Measurements from ENCODE around the gene UBAC2.

- TF ChIP-seq CTCF (IDR thresholded peaks at IDR 0.05) (no peak), POLR2A (IDR thresholded peaks at IDR 0.05) (no peak), EP300 (IDR thresholded peaks at IDR 0.05) (no peak)
Observed at GRCh38 chr13:99327126-99327525, 126.5 kb downstream of the UBAC2 start.

All from tibial nerve (tissue), 4 donors.